ENCODE measurements around the gene ADCY1.

Gene ADCY1

GRCh38 chr7:45689797-45690761 lies 115.9 kb downstream of the ADCY1 start:
- H3K27me3 ChIP-seq (ENCODE audit: low read length), result no peaks in the 10 kb centered on the region
- H4K20me1 ChIP-seq (ENCODE audit: low read depth, low read length), result no peaks in the 10 kb centered on the region
- no peak overlapping the region for H3K4me2 ChIP-seq (ENCODE audit: low read depth, low read length, poor library complexity, severe bottlenecking)
- H3K4me3 ChIP-seq (ENCODE audit: insufficient read depth, low read length, poor library complexity, severe bottlenecking), result no peak overlapping the region
- no peaks in the 10 kb centered on the region for H3K36me3 ChIP-seq (ENCODE audit: low read length)
- H3K27ac ChIP-seq (ENCODE audit: low read depth, low read length), result no peak overlapping the region
- H3K79me2 ChIP-seq (ENCODE audit: insufficient read depth, low read length), result no peaks in the 10 kb centered on the region
- no peaks in the 10 kb centered on the region for H3F3A ChIP-seq (ENCODE audit: insufficient read depth)
- no peak overlapping the region for H3K9ac ChIP-seq (ENCODE audit: low read length)
- no peak for TF ChIP-seq CTCF (IDR thresholded peaks at IDR 0.05; ENCODE audit: insufficient read depth, low read length, poor library complexity, severe bottlenecking)
- TF ChIP-seq EZH2phosphoT487 (conservative IDR thresholded peaks at IDR 0.05; ENCODE audit: low read length), result no peak
- H2AFZ ChIP-seq (ENCODE audit: low read depth, low read length, severe bottlenecking), result no peak overlapping the region
- no peaks in the 10 kb centered on the region for H3K9me3 ChIP-seq (ENCODE audit: insufficient read depth, low read length)
- H3K9me2 ChIP-seq (replicated peaks; ENCODE audit: insufficient read depth, low read length), result no peaks in the 10 kb centered on the region

GRCh38 chr7:45690762-45691150 lies 116.6 kb downstream of the ADCY1 start:
- no peak overlapping the region for H2AFZ ChIP-seq (ENCODE audit: low read depth, low read length, severe bottlenecking)
- H3K9me3 ChIP-seq (ENCODE audit: insufficient read depth, low read length), result no peaks in the 10 kb centered on the region
- no peaks in the 10 kb centered on the region for H3K27me3 ChIP-seq (ENCODE audit: low read length)
- H3K9me2 ChIP-seq (replicated peaks; ENCODE audit: insufficient read depth, low read length), result no peaks in the 10 kb centered on the region
- H4K20me1 ChIP-seq (ENCODE audit: low read depth, low read length), result no peaks in the 10 kb centered on the region
- H3K36me3 ChIP-seq (ENCODE audit: low read length), result no peaks in the 10 kb centered on the region
- H3F3A ChIP-seq (ENCODE audit: insufficient read depth), result no peaks in the 10 kb centered on the region
- H3K4me2 ChIP-seq (ENCODE audit: low read depth, low read length, poor library complexity, severe bottlenecking), result no peak overlapping the region
- no peak overlapping the region for H3K9ac ChIP-seq (ENCODE audit: low read length)
- no peak overlapping the region for H3K27ac ChIP-seq (ENCODE audit: low read depth, low read length)
- TF ChIP-seq EZH2phosphoT487 (conservative IDR thresholded peaks at IDR 0.05; ENCODE audit: low read length) (no peak), CTCF (IDR thresholded peaks at IDR 0.05; ENCODE audit: insufficient read depth, low read length, poor library complexity, severe bottlenecking) (no peak)
- no peaks in the 10 kb centered on the region for H3K79me2 ChIP-seq (ENCODE audit: insufficient read depth, low read length)
- no peak overlapping the region for H3K4me3 ChIP-seq (ENCODE audit: insufficient read depth, low read length, poor library complexity, severe bottlenecking)

GRCh38 chr7:45691155-45691656 lies 117.0 kb downstream of the ADCY1 start:
- no peaks in the 10 kb centered on the region for H3K79me2 ChIP-seq (ENCODE audit: insufficient read depth, low read length)
- no peak overlapping the region for H3K9ac ChIP-seq (ENCODE audit: low read length)
- no peaks in the 10 kb centered on the region for H4K20me1 ChIP-seq (ENCODE audit: low read depth, low read length)
- no peaks in the 10 kb centered on the region for H3K27me3 ChIP-seq (ENCODE audit: low read length)
- H3K36me3 ChIP-seq (ENCODE audit: low read length), result no peaks in the 10 kb centered on the region
- no peak overlapping the region for H3K4me3 ChIP-seq (ENCODE audit: insufficient read depth, low read length, poor library complexity, severe bottlenecking)
- H3F3A ChIP-seq (ENCODE audit: insufficient read depth), result no peaks in the 10 kb centered on the region
- H2AFZ ChIP-seq (ENCODE audit: low read depth, low read length, severe bottlenecking), result no peak overlapping the region
- no peak overlapping the region for H3K4me2 ChIP-seq (ENCODE audit: low read depth, low read length, poor library complexity, severe bottlenecking)
- no peak overlapping the region for H3K27ac ChIP-seq (ENCODE audit: low read depth, low read length)
- TF ChIP-seq CTCF (IDR thresholded peaks at IDR 0.05; ENCODE audit: insufficient read depth, low read length, poor library complexity, severe bottlenecking) (no peak), EZH2phosphoT487 (conservative IDR thresholded peaks at IDR 0.05; ENCODE audit: low read length) (no peak)
- H3K9me3 ChIP-seq (ENCODE audit: insufficient read depth, low read length), result no peaks in the 10 kb centered on the region
- H3K9me2 ChIP-seq (replicated peaks; ENCODE audit: insufficient read depth, low read length), result no peaks in the 10 kb centered on the region

Measured in SU-DHL-6 (cell line).